CD4-positive, alpha-beta memory T cell (primary cell): Measurements from ENCODE around the gene PUM1. TPM values are rescaled to one million over a fixed set of nuclear protein-coding genes. Genes with fewer than 3 reads are reported as not detected.

Experiments
- CTCF ChIA-PET: fragments of 350-600 bp; sonication (Branson Sonifier 250); formaldehyde crosslinking; loops from one replicate; lab custom pipeline; 2021; ENCODE audit warnings: inconsistent platforms; ENCODE audit not compliant: partially characterized antibody; lab: Charles Lee
- POLR2A ChIA-PET: fragments of 350-600 bp; sonication (Branson Sonifier 250); formaldehyde crosslinking; loops from one replicate; lab custom pipeline; 2021; ENCODE audit not compliant: partially characterized antibody; lab: Charles Lee
- DNase-seq, 5 donors: peaks; one replicate each; pipeline versions ENCODE4 v3.0.0 to v3.0.0-alpha.2; 2020 to 2022; ENCODE audit warnings: mixed read lengths in 1 of 5
- H3K27ac ChIP-seq: one replicate; pipeline ENCODE4 v1.7.0; 2013; ENCODE audit warnings: low read depth, low read length
- H3K27me3 ChIP-seq: 2 replicates; pipeline ENCODE4 v1.7.0; 2013; ENCODE audit warnings: mild to moderate bottlenecking, low read length, moderate library complexity; ENCODE audit not compliant: insufficient read depth
- H3K36me3 ChIP-seq: 2 replicates; pipeline ENCODE4 v1.7.0; 2013; ENCODE audit warnings: mild to moderate bottlenecking, low read length, moderate library complexity; ENCODE audit not compliant: insufficient read depth
- H3K4me1 ChIP-seq: 2 replicates; pipeline ENCODE4 v1.7.0; 2013; ENCODE audit warnings: mild to moderate bottlenecking, low read length, moderate library complexity; ENCODE audit not compliant: insufficient read depth
- H3K4me3 ChIP-seq, 2 donors: one replicate each; pipeline ENCODE4 v1.7.0; 2013; ENCODE audit warnings: low read length in 2 of 2, mild to moderate bottlenecking in 1 of 2
- H3K9me3 ChIP-seq, 2 donors: one replicate each; pipeline ENCODE4 v1.7.0; 2013; ENCODE audit warnings: low read length in 2 of 2, control low read depth in 1 of 2; ENCODE audit not compliant: control insufficient read depth in 1 of 2
- H3K27ac Mint-ChIP-seq, 7 donors: one replicate each; pipeline ENCODE4 v1.8.0; 2020 to 2021; ENCODE audit warnings: mixed read lengths in 7 of 7, mild to moderate bottlenecking in 6 of 7, inconsistent platforms in 3 of 7, moderate library complexity in 3 of 7
- H3K27me3 Mint-ChIP-seq, 2 donors: one replicate each; pipeline ENCODE4 v1.8.0; 2020 to 2021; ENCODE audit warnings: mixed read lengths in 2 of 2
- H3K36me3 Mint-ChIP-seq, 2 donors: one replicate each; pipeline ENCODE4 v1.8.0; 2020 to 2021; ENCODE audit warnings: mixed read lengths in 2 of 2, inconsistent platforms in 1 of 2, mild to moderate bottlenecking in 1 of 2
- H3K4me1 Mint-ChIP-seq, 4 donors: one replicate each; pipeline ENCODE4 v1.8.0; 2020 to 2021; ENCODE audit warnings: mixed read lengths in 4 of 4, mild to moderate bottlenecking in 1 of 4
- H3K4me3 Mint-ChIP-seq, 8 donors: one replicate each; pipeline ENCODE4 v1.8.0; 2020 to 2021; ENCODE audit warnings: mixed read lengths in 8 of 8, mild to moderate bottlenecking in 7 of 8, moderate library complexity in 6 of 8, inconsistent platforms in 3 of 8
- H3K9me3 Mint-ChIP-seq, 8 donors: one replicate each; pipeline ENCODE4 v1.8.0; 2020 to 2021; ENCODE audit warnings: mixed read lengths in 8 of 8, mild to moderate bottlenecking in 5 of 8, inconsistent platforms in 3 of 8, moderate library complexity in 1 of 8
- intact Hi-C: fragments of 100-400 bp; cut with micrococcal nuclease; formaldehyde crosslinking; loops from one replicate; pipeline ENCODE4 v1.15.1; 2023
- polyA plus RNA-seq, 2 donors: library from polyadenylated mRNA; unstranded; fragments of 300-500 nt; fragmentation: Illumina TruSeq; gene quantifications; one replicate each; pipeline ENCODE4 v1.2.3, GENCODE V29; 2021
- total RNA-seq, 2 experiments: library from RNA; stranded (reverse); gene quantifications; one replicate each; pipeline ENCODE4 v1.2.3, GENCODE V29; 2021

Gene PUM1
- total and polyA plus RNA-seq, 4 experiments from 2014 or later = 126 to 164 (median 138) TPM

DNA sequence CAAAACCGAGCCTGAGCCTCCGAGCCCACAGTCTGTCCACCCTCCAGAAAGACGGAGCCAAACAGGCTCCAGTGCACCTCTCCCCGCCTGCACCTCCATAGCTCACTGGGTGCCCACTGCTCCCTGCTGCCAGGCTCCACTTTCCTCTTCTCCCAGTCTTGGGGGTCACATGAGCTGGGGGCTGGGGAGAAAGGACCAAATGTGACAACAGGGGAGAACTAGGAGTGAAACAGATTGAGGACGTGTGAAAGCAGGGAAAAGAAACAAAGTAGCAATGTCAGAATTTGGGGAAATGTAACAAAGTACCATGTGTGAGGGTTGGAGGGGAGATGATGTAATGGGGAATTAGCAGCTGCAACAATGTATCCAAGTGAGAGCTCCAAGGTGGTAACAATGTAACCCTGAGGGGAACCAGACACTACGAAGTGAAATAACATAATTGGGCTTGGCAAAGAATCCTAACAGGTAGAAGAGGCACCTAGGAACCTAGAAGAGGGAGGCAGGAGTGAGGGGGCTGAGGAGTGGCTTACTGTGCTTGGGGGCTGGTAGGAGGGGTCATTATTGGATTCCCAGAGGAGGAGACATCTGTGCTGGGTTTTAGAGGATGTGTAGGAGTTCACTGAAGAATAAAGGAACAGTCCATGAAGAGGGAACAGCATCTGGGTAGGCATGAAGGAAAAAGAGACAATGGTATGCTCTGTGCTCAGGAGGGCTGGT, 169.4 kb downstream of the PUM1 start:
- intact Hi-C loops = no loop called here
- CTCF ChIA-PET = no interaction called here
- H3K27ac Mint-ChIP-seq = peak overlapping the region in 1 of 7 donors; percentile 57

DNA sequence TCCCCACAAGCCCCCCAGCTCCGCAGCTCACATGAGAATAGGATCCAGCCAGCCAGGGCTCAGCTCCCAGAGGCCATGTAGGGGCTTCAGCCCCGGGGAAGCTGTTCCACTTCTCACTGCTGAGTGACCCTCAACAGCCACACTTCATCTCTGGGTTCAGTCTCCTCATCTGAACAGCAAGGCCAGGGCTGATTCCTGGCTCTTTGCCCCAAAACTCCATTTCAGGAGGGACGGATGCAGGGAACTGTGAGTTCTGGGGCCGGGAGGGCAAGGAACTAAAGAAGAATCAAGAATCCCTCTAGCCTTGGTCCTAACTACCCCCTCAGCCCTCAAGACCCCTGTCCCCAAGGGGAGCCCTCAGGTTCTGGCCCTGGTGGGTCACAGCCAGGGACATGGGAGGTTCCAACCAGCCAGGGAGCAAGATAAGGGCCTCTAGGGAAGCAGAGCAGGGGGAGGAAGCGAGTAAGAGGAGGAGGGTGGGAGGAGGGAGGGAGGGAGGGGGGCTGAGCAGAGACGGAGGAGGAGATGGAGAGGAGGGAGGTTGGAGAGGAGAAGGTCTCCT, 170.1 kb downstream of the PUM1 start:
- no peak overlapping the region for H3K4me3 ChIP-seq
- H3K36me3 Mint-ChIP-seq = no peaks in the 10 kb centered on the region
- no peak overlapping the region for H3K27ac Mint-ChIP-seq
- POLR2A ChIA-PET = no interaction called here
- CTCF ChIA-PET = no interaction called here
- DNase-seq = no peak
- no peaks in the 10 kb centered on the region for H3K4me1 ChIP-seq
- intact Hi-C loops = no loop called here
- peaks cover 4 to 24% of the 10 kb centered on the region in 2 donors for H3K27me3 Mint-ChIP-seq
- H3K27ac ChIP-seq = no peak overlapping the region
- peaks cover 0 to 1% (median 0%) of the 10 kb centered on the region in 4 donors for H3K4me1 Mint-ChIP-seq
- no peaks in the 10 kb centered on the region for H3K27me3 ChIP-seq
- H3K4me3 Mint-ChIP-seq = no peak overlapping the region
- no peaks in the 10 kb centered on the region for H3K36me3 ChIP-seq
- peaks cover 0 to 2% (median 0%) of the 10 kb centered on the region in 8 donors for H3K9me3 Mint-ChIP-seq
- H3K9me3 ChIP-seq = no peaks in the 10 kb centered on the region

More for the DNA sequence above, 169.4 kb downstream of the PUM1 start:
- peaks cover 0 to 1% (median 0%) of the 10 kb centered on the region in 4 donors for H3K4me1 Mint-ChIP-seq
- H3K4me3 Mint-ChIP-seq = no peak overlapping the region
- POLR2A ChIA-PET = no interaction called here
- no peaks in the 10 kb centered on the region for H3K9me3 ChIP-seq
- H3K27ac ChIP-seq = no peak overlapping the region
- no peaks in the 10 kb centered on the region for H3K36me3 Mint-ChIP-seq
- H3K4me1 ChIP-seq = no peaks in the 10 kb centered on the region
- H3K4me3 ChIP-seq = no peak overlapping the region
- no peaks in the 10 kb centered on the region for H3K27me3 ChIP-seq
- H3K36me3 ChIP-seq = no peaks in the 10 kb centered on the region
- no peak for DNase-seq
- H3K27me3 Mint-ChIP-seq = peaks cover 2 to 22% of the 10 kb centered on the region in 2 donors
- peaks cover 0 to 2% (median 0%) of the 10 kb centered on the region in 8 donors for H3K9me3 Mint-ChIP-seq

DNA sequence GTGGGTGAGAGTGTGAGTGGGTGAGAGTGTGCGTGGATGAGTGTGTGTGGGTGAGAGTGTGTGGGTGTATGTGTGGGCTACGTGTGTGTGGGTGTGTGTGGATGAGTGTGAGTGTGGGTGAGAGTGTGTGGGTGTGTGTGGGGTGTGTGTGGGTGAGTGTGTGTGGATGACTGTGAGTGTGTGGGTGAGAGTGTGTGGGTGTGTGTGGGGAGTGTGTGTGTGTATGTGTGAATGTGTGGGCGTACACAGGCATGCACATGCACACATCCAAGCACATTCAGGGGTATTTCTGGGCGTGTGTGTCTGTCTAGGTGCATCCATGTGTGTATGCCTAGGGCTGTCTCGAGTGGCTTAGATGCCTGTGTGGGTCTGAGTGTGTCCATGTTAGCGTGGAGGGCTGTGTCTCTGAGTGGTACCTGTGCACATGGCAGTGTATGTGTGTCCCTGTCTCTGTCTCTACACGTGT, 171.0 kb downstream of the PUM1 start:
- Histone ChIP-seq H3K27ac (no peak overlapping the region), H3K4me1 (no peaks in the 10 kb centered on the region), H3K27me3 (no peaks in the 10 kb centered on the region), H3K36me3 (no peaks in the 10 kb centered on the region), H3K9me3 (no peaks in the 10 kb centered on the region), H3K4me3 (no peak overlapping the region)
- intact Hi-C loops = no loop called here
- CTCF ChIA-PET = no interaction called here
- Mint-ChIP-seq H3K27me3 (peaks cover 4 to 23% of the 10 kb centered on the region in 2 donors), H3K36me3 (no peaks in the 10 kb centered on the region), H3K27ac (no peak overlapping the region), H3K9me3 (peaks cover 0 to 2% (median 0%) of the 10 kb centered on the region in 8 donors), H3K4me1 (peaks cover 0 to 1% (median 0%) of the 10 kb centered on the region in 4 donors), H3K4me3 (no peak overlapping the region)
- POLR2A ChIA-PET = no interaction called here
- DNase-seq = no peak

DNA sequence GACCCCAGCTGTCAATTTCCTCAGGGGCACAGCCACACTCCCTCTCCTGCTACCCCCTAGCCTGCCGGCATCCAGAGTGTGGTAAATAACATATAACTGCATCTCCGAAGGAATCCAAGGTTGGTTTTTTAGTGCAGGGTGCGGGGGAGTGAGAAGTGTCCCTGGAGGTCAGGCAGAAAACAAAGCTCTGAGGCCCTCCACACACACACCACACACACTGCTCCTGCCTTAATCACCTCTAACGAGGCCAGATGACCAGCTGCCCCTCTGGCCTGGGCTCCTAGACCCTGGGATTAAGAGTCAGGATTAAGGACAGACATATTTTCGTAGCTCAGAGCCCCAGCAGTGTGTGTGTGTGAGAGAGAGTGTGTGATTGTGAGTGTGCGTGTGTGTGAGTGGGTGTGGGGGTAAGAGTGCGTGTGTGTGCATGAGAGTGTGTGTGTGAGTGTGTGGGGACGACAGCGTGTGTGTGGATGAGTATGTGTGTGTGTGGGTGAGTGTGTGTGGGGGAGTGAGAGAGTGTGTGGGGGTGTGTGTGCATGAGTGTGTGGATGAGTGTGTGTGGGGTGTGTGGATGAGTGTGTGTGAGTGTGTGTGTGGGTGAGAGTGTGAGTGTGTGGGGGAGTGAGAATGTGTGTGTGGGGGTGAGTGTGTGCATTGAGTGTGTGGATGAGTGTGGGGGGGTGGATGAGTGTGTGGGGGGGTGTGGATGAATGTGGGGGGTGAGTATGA, 171.6 kb downstream of the PUM1 start:
- no peak overlapping the region for H3K4me3 ChIP-seq
- H3K27ac Mint-ChIP-seq = peak overlapping the region in 1 of 7 donors; percentile 57
- H3K27me3 ChIP-seq = no peaks in the 10 kb centered on the region
- POLR2A ChIA-PET = no interaction called here
- peaks cover 0 to 2% (median 0%) of the 10 kb centered on the region in 8 donors for H3K9me3 Mint-ChIP-seq
- no peaks in the 10 kb centered on the region for H3K9me3 ChIP-seq
- CTCF ChIA-PET = no interaction called here
- H3K36me3 ChIP-seq = no peaks in the 10 kb centered on the region
- peaks cover 0 to 1% (median 0%) of the 10 kb centered on the region in 4 donors for H3K4me1 Mint-ChIP-seq
- no peak for DNase-seq
- H3K4me3 Mint-ChIP-seq = no peak overlapping the region
- H3K36me3 Mint-ChIP-seq = no peaks in the 10 kb centered on the region
- intact Hi-C loops = no loop called here
- H3K4me1 ChIP-seq = no peaks in the 10 kb centered on the region
- H3K27ac ChIP-seq = no peak overlapping the region
- H3K27me3 Mint-ChIP-seq = peaks cover 4 to 23% of the 10 kb centered on the region in 2 donors

DNA sequence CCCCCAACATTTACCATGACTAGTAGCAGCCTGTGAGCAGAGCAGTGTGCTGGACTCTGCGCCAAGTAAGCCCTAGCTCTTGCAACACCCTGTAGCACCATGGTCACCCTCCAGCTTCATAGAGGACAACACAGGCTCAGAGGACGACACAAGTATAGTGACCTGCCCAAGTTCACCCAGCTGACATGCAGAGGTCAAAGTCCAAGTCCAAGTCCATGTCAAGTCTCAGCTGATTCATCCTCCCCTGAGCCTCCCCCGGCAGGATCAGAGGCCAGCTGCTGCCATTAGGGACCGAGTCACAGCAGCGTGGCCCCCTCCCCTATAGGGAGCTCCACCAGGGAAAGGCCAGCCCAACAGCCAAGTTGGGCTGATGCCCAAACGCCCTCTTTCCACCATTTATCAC, 172.8 kb downstream of the PUM1 start:
- Histone ChIP-seq H3K27ac (no peak overlapping the region), H3K4me3 (no peak overlapping the region), H3K27me3 (no peaks in the 10 kb centered on the region), H3K36me3 (no peaks in the 10 kb centered on the region), H3K4me1 (no peaks in the 10 kb centered on the region), H3K9me3 (no peaks in the 10 kb centered on the region)
- Mint-ChIP-seq H3K4me3 (no peak overlapping the region), H3K9me3 (no peaks in the 10 kb centered on the region), H3K27me3 (peaks cover 4 to 21% of the 10 kb centered on the region in 2 donors), H3K4me1 (peaks cover 0 to 1% (median 0%) of the 10 kb centered on the region in 4 donors), H3K36me3 (no peaks in the 10 kb centered on the region), H3K27ac (no peak overlapping the region)
- POLR2A ChIA-PET = no interaction called here
- no peak for DNase-seq
- intact Hi-C loops = no loop called here
- CTCF ChIA-PET = no interaction called here

DNA sequence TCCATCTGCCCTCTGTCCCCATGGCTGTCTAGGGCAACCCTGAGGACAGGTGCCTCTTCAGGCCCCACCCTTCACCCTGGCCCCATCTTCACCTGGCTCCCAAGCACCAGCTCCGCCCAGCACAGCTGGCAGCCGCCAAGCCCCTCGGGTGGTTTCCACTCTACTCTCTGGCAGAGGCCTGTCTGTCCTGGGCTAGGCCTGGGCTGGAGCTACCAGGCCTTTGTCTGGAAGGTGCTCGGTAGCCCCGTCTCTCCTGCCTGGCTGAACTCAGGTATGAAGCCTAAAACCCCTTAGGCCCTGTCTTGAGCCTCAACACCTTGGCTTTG, 174.3 kb downstream of the PUM1 start:
- H3K27me3 ChIP-seq = no peaks in the 10 kb centered on the region
- intact Hi-C loops = no loop called here
- H3K36me3 Mint-ChIP-seq = no peaks in the 10 kb centered on the region
- ChIA-PET CTCF (no interaction called here), POLR2A (no interaction called here)
- peaks cover 0 to 1% (median 0%) of the 10 kb centered on the region in 4 donors for H3K4me1 Mint-ChIP-seq
- peaks cover 4 to 23% of the 10 kb centered on the region in 2 donors for H3K27me3 Mint-ChIP-seq
- no peak for DNase-seq
- no peak overlapping the region for H3K27ac ChIP-seq
- H3K9me3 Mint-ChIP-seq = no peaks in the 10 kb centered on the region
- H3K4me1 ChIP-seq = no peaks in the 10 kb centered on the region
- H3K4me3 Mint-ChIP-seq = no peak overlapping the region
- no peaks in the 10 kb centered on the region for H3K9me3 ChIP-seq
- no peaks in the 10 kb centered on the region for H3K36me3 ChIP-seq
- H3K4me3 ChIP-seq = no peak overlapping the region
- H3K27ac Mint-ChIP-seq = no peak overlapping the region

DNA sequence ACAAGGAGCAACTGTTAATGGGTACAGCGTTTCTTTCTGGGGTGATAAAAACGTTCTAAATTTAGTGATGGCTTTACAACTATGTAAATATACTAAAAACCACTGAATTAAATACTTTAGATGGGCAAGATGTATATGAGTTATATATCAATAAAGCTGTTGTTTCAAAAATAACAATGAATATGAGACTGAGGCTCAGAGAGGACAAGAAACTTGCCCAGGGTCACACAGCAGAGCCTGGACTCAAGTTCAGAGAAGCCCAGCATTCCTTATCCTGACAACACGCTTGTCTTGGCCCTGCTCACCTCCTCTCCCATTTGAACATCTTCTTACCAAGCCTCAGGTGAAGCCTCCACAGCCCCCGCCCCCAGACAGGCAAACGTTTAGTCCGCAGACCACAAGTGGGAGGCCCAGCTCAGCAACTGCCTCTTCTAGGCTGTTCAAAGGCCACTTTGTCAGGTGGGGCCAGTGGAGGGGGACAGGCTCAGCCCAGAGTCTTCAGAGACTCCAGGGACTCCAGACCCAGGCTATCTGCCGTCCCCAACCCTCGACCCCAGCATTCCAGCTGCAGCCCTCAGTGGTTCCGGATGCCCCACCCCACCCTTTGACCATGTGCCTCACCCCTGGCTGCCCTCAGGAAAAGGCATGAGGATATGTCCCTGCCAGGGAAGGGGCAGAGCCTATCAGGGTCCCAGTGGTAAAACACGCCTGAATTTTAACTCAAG, 174.9 kb downstream of the PUM1 start:
- Histone ChIP-seq H3K4me1 (no peaks in the 10 kb centered on the region), H3K36me3 (no peaks in the 10 kb centered on the region), H3K4me3 (no peak overlapping the region), H3K27me3 (no peaks in the 10 kb centered on the region), H3K9me3 (no peaks in the 10 kb centered on the region), H3K27ac (no peak overlapping the region)
- CTCF ChIA-PET = no interaction called here
- Mint-ChIP-seq H3K4me3 (no peak overlapping the region), H3K27me3 (peaks cover 4 to 22% of the 10 kb centered on the region in 2 donors), H3K27ac (no peak overlapping the region), H3K9me3 (no peaks in the 10 kb centered on the region), H3K4me1 (peaks cover 0 to 1% (median 0%) of the 10 kb centered on the region in 4 donors), H3K36me3 (no peaks in the 10 kb centered on the region)
- intact Hi-C loops = no loop called here
- DNase-seq = no peak
- POLR2A ChIA-PET = no interaction called here
